DMS153 treated with DMSO at 0.1 percent for 48 hours (cell line): Measurements from ENCODE around the gene PRKD2.
"Not testable (repeated sequence)": the region's sequence is repeated elsewhere in the genome, so short reads cannot be mapped to it uniquely, and the experiment has no call there.

Source experiments
- DNase-seq: peaks from one replicate; lab custom pipeline; 2025; ENCODE audit not compliant: unreplicated experiment; lab: John Stamatoyannopoulos, UW

PRKD2 gene

DNA sequence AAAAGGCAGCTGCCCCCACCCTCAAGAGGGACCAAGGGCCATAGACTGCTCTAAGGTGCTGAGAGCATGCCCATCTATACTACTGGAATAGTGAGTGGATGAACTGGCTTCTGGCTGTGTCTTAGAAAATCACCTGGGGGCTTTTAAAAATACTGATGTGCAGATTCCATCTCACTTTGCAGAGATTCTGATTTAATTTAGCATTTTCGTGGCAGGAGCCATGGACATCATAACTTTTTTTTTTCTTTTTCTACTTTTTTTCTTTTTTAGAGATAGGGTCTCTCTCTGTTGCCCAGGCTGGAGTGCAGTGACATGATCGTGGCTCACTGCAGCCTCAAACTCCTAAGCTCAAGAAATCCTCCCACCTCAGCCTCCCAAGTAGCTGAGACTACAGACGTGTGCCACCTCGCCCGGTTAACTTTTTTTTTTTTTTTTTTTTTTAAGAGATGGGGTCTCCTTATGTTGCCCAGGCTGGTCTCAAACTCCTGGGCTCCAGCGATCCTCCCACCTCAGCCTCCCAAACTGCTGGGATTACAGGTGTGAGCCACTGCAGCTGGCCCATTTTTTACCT is 4.1 kb downstream of the PRKD2 start:
- DNase-seq = not testable (repeated sequence)

DNA sequence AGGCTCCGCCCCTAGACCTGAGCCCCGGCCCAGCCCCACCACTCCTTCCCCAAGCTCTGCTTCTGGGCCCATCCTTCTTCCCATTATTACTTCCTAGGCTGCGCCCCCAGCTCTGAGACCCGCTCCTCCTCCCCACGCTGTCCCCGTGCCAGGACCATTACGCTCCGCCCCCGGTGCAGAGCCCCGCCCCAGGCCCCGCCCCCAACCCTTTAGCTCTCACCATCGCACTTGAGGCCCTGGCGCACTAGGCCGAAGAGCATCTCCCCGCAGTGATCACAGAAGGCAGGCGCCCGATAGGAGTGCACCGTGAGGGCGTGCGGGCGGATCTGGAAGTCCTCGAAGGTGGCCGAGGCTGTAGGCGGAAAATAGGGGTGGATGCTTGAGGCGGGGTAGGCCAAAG is 6.2 kb downstream of the PRKD2 start:
- no peak for DNase-seq

DNA sequence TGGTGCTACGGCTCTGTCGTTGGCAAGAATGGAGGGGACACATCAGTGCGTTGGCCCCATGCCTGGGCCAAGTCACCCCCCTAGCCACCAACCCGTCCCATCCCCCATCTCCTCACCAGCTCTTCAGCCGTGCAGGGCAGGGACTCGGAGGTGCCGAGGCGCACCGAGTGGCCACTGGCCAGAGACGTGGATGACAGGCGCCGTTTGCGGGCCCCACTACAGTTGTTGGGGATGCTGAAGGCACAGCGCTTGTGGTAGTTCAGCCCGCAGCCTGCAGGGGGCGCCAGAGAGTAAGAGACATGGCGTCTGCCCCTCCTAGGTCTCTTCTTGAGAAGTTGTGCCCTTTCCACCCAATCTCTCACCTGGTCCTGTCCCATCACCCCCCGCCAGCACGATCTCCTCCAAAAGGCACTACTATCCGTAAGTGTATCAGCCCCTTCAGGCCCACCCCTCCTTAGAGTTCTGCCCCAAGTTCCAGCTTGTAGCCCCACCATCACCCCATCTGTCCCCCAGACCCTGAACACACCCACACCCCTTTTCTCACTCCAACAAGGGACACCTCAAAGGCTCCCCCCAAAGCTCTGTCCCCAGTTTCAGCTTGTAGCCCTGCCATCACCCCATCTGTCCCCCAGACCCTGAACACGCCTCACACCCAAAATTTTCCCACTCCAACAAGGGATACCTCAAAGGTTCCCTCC is 12.4 kb downstream of the PRKD2 start:
- DNase-seq = no peak

DNA sequence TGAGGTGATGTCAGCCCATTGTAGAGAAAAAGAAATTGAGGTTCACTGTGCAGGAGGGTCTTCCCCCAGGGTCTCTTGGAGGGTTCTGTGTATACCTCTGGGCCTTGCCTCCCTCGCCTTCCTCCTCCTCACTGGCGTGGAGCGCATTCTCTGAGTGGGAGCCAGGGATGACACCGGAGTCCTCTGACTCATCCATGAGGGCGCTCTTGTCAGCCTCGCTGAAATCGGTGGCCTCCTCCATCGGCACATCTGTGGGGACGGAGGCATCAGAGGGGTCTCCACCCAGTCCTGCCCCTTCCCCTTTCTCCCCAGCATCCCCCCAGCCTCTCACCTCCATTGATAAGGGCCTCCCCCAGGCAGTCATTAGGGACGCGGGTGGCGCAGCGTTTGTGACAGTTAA is 16.2 kb downstream of the PRKD2 start:
- no peak for DNase-seq

DNA sequence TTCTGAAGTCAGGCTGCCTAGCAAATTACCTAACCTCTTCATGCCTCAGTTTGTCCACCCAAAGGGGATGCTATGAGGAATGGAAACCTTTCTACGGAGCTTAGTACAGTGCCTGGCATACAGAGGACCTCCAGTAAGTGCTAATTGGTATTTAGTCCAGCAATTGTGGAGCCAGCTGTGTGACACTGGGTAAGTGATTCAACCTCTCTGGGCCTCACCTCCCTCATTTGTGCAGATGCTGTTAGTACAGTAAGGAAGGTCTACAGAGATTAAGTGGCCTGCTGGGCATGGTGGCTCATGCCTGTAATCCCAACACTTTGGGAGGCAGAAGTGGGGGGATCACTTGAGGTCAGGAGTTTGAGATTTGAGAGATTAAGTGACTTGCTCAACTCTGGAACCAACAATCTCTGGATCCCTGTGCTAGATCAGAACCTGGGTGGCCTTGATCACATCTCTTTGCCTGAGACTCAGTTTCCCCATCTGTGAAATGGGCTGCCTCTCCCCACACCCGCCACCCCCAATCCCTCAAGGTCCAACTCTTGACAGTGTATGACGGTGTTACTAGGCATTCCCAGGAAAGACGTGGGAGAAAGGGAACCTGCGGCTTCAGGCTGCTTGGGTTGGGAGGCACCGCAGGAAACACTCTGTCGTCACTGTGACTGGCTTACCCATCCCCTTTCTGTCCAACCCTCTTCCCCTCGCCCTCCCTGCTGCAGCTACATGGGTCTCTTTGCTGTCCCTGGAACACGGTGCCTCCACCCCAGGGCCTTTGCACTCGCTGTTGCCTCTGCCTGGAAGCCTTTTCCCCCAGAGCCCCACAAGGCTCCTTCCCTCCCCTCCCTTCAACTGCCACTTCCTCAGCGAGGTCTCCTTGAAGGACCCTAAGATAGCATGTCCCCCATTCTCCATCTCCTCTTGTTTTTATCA is 18.3 kb downstream of the PRKD2 start:
- DNase-seq = no peak

DNA sequence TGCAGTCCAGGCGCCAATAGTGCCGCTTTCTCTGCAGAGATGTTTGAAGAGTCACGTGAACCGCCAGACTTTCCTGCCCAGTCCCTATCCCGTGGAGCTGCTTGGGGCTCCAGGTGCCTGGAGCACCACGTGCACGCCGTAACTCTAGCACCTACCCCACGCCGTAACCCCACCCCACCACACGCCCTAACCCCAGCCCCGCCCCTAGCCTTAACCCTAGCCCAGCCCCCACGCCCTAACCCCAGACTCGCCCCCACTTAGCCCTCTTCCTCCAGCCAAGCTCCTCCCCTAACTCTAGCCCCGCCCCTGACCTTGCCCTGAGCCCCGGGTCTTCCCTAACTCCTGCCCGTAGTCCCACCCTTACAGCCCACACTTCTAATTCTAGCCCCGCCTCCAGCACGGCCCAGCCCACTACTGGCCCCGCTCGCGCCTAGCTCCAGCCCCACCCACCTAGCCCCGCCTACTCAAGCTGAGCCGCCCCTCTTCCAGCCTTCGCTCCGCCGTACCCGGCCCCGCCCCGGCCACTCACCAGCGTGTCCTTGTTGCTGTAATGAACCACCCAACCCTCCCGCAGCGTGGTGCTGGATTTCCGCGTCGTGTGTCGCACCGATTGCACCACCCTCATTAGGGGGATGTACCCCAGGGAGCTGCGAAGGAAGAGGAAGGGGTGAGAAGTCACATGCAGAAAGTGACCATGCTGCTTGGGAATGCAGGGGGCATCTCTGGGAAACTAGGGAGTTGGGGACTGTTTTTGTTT is 19.5 kb downstream of the PRKD2 start:
- DNase-seq = no peak

DNA sequence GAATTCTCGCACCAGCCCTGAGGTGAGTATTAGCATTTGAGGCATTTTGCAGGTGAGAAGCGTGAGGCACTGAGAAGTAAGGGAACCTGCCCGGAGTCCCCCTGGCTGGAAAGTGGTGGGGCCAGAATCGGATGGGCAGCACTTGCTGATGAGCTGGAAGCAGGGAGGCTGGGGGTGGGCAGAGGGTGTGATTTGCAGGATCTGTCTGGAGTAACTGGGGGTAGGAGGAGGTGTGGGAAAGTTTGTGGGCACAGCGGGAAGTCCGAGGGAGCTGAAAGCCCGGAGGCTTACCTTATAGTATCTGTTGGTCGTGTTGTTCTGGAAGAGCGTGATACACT is 20.1 kb downstream of the PRKD2 start:
- DNase-seq = no peak

DNA sequence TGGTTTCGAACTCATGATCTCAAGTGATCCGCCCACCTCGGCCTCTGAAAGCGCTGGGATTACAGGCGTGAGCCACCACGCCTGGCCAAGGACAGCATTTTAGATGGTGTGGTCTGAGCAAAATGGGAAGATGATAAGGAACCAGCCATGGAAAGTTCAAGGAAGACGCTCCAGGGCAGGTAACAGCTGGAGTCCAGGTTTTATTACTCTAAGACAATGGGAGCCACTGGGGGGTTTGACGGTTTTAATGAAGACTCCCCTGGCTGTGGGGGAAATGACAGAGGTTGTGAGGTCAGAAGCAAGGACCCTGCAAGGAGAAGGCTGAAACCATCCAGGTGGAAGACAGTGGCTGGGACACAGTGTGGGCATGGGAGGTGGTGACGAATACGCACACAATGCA is 20.9 kb downstream of the PRKD2 start:
- no peak for DNase-seq

DNA sequence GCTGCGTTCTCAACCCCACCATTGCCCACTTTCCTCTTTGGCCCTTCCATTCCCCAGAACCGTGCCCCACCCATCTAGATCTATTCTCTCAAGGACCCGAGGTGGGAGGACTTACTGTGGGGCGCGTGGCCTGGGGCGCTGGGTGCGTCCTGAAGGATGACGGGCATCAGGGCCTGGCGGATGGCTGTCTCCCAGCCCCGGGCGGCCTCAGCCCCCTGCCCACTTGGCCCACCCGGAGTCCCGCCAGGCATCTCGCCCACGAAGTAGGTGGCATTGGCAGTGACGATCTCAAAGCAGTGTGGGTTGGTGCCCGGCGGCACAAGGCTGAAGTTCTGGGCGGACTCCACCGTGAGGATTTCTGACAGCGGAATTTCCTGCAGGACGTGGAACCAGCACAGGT is 23.2 kb downstream of the PRKD2 start:
- DNase-seq = no peak

DNA sequence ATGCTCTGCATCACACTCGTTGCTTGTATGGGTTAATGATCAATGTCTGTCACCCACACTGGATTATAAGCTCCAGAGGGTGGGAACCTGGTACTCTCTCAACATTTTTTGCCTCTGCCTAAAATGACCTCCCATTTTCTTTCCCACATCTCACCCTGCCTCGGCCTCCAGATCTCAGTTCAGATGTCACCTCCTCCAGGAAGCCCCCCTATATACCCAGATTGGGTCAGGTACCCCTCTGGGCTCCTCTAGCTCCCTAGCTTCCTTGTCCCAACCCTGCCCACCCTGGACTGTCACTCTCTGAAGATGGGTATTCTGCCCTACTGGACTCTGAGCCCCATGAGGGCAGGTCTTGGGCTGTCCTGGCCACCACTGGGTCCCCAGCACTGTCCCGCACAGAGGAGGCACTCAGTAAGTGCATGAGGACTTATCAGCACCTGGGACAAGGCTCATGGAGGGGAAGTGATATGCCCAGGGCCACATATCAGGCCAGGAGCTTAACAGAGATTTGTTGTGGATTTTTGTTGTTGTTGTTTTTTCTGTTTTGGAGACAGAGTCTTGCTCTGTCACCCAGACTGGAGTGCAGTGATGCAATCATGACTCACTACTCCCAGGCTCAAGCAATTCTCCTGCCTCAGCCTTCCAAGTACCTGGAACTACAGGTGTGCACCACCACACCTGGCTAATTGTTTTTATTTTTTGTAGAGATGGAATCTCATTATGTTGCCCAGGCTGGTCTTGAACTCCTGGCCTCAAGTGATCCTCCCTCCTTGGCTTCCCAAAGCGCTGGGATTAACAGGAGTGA is 23.8 kb downstream of the PRKD2 start:
- no peak for DNase-seq

DNA sequence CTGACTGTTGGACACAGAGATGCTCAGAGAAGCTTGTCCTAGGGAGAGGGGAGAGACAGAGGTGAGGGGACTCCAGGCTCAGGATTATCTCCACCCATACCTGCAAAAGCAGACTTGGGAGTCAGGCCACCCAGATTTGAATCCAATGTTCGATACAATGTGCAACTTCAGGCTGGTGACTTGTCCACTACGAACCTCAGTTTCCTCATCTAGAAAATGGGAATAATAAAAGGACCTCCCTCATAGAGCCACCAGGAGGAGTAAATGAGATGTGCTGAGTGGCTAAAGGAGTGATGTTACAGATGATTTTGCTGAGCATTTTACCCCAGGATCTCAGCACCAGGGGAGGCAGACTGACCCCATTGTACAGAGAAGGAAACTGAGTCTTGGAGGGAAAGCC is 25.0 kb downstream of the PRKD2 start:
- no peak for DNase-seq

DNA sequence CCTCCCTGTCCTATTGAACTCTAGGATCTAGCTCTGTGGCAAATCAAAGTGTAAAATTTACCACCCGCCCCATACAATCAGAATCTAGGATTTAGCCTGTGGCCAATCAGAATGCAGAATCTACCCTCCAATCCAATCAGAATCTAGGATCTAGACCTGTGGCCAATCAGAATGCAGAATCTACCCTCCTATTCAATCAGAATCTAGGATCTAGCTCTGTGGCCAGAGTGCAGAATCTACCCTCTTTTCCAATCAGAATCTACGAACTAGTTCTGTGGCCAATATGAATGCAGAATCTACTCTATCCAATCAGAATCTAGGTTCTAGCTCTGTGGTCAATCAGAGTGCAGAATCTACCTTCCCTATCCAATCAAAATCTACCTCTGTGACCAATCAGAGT is 25.8 kb downstream of the PRKD2 start:
- DNase-seq = no peak

DNA sequence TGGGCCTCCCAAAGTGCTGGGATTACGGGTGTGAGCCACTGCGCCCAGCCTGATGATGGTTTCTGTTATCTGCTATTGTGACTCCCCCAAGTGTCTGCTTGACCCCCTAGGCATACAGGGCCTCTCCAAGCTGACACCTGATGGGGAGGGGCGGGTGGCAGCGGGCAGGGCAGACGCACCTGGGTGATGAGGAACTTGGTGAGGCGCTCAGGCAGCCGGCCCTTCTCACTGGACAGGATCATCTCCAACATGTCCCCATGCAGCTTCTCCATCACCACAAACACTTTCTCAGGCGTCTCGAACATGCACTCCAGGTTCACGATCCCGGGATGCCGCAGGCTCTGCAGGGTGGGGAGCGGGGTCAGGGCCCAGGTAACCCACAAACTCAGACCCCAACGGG is 27.6 kb downstream of the PRKD2 start:
- no peak for DNase-seq

DNA sequence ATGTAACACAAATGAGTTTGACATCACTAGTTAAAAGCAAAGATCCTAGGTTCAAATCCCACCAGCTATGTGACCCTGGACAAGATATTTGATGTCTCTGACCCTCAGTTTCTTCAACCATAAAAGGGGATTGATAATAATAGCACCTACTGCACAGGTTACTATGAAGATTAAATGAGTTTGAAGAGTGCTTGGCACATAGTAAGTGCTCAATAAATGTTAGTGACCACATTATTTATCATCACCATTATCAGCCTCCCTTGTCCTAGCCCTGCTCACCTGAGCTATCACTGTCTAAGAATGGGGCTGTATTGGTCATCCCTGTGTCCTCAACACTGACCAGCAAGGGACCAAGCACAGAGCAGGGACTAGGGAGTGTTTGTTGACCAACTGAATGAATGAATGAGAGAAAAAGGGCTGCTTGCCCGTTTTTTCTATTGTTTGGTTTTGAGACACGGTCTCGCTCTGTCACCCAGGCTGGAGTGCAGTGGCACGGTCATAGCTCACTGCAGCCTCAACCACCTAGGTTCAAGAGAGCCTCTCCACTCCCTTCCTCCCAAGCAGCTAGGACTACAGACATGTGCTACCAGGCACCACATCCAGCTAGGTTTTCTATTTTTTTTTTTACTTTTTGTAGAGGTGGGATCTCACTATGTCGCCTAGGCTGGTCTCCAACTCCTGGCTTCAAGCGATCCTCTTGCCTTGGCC is 29.3 kb downstream of the PRKD2 start:
- DNase-seq = no peak

DNA sequence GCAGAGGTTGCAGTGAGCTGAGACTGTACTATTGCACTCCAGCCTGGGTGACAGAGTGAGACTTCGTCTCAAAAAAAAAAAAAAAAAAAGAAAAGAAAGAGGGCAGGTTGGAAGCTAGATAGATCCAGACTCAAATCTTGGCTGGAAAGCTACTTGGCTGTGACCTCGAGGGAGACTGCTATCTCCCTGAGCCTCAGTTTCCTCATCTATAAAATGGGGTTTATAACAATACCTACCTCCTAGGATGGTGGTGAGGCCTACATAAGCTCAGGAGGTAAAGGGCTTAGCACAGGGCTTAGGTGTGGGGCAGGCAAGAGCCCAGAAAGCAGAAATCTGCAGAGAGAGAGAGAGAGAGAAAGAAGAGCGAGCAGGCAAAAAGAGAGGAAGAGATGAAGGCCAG is 31.7 kb downstream of the PRKD2 start:
- DNase-seq = no peak

DNA sequence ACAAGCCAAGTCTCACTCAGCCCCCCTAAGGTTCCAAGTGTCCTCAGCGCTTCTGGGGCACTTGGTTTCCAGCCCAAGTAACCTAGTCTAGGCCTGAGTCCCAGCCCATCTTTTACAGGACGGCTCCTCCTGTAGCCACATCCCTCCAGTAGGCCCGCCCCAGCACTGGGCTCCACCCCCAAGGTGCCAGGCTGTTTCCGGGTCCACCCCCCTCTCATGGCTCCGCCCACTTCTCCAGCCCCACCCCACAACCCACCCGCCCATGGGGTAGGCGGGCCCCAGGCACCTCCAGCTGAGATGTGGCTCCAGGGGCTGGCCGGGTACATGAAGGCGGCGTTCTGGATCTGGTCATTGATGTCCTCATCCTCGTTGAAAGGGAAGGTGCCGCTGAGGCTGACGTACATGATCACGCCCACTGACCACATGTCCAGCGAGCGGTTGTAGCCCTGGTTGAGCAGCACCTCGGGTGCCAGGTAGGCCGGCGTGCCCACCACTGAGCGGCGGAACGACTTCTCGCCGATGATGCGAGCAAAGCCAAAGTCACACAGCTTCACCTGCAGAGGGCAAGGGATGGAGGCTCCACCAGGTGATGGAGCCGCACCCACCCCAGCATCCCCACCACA is 38.7 kb downstream of the PRKD2 start:
- no peak for DNase-seq

DNA sequence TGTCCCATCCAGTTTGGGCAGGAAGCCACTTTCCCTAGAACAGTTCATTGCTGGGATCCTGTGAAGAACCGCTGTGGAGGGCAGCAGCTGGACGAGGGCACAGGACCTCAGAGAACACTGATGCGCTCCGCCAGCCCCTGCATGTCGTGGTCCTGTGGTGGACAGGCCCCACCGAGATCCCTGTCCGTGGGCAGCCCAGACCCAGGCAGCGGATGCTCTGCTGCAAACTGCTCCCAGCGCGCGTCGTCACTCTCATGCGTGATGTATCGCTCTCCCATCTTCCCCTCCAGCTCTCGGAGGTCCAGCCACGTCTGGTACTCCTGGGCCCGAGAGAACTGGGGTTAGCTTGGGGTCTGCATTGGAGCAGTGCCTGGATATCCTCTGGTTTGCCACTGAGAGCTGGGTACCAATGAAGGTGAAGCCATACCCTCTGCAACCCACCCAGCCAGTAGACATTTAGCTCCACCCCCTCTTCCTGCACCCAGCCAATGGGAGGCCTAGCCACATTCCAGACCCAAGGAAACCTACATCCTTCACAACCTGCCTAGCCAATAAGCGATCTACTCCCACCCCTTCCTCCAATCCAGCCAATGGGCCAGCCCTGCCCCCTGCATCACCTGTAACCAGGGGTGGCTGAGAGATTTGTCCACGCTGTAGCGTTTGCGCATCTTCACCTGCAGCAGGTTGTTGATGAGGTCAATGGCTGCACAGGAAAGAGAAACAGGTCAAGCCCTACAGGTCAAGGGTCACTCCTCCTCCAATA is 42.3 kb downstream of the PRKD2 start:
- DNase-seq = no peak

DNA sequence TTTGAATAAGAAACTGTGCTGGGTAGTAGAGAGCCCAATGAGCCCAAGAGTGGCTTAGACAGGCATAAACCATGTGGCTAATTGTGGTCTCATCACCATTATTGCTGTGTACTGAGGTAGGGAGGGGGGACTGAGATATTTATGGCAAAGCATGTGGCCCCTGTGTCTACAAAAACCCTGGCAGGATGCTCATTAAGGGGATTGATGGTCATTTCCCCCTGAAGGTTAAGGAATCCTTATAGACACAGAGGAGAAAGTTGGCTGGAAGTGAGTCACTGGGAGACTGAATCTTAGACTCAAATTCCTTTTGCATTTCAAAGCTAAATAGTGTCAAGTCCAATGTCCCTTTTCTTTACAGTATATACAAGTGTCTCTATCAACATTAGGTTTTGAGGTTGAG is 46.1 kb downstream of the PRKD2 start:
- DNase-seq = no peak

DNA sequence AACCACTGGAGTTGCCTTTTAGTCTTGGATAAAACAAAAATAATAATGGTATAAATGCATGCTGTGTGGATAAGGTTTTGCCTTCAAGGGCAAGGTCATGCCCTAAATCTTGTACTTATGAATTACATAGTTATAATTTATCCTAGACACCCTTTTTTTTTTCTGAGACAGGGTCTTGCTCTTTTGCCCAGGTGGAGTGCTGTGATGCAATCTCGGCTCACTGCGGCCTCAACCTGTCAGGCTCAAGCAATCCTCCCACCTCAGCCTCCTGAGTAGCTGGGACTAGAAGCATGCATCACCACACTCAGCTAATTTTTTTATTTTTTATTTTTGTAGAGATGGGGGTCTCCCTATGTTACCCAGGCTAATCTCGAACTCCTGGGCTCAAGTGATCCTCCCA is 48.3 kb downstream of the PRKD2 start:
- no peak for DNase-seq
